Activated naive CD4-positive, alpha-beta T cell treated with anti-CD3 and anti-CD28 coated beads for 36 hours (primary cell): ENCODE data around the gene CCDC102A. TPM values are rescaled to one million over a fixed set of nuclear protein-coding genes. Genes with fewer than 3 reads are reported as not detected.
"Not testable (repeated sequence)": the region's sequence is repeated elsewhere in the genome, so short reads cannot be mapped to it uniquely, and the experiment has no call there.

ENCODE experiments used
- CTCF ChIA-PET: fragments of 350-600 bp; sonication (Branson Sonifier 250); formaldehyde crosslinking; loops from one replicate; lab custom pipeline; 2021; ENCODE audit warnings: antibody characterized with exemption; lab: Charles Lee
- DNase-seq: peaks from one replicate; pipeline ENCODE4 v3.0.0-alpha.2; 2020
- H3K27ac Mint-ChIP-seq: one replicate; pipeline ENCODE4 v1.8.0; 2021; ENCODE audit warnings: mild to moderate bottlenecking, mixed read lengths
- H3K27me3 Mint-ChIP-seq: one replicate; pipeline ENCODE4 v1.8.0; 2021; ENCODE audit warnings: low read depth, mixed read lengths
- H3K36me3 Mint-ChIP-seq: one replicate; pipeline ENCODE4 v1.8.0; 2021; ENCODE audit warnings: low read depth, mixed read lengths
- H3K4me1 Mint-ChIP-seq: one replicate; pipeline ENCODE4 v1.8.0; 2021; ENCODE audit warnings: low read depth, mixed read lengths
- H3K4me3 Mint-ChIP-seq: one replicate; pipeline ENCODE4 v1.8.0; 2021; ENCODE audit warnings: mild to moderate bottlenecking, moderate library complexity, mixed read lengths
- H3K9me3 Mint-ChIP-seq: one replicate; pipeline ENCODE4 v1.8.0; 2021; ENCODE audit warnings: mixed read lengths
- intact Hi-C: fragments of 100-400 bp; cut with micrococcal nuclease; formaldehyde crosslinking; loops from one replicate; pipeline ENCODE4 v1.15.1; 2023
- total RNA-seq, 2 experiments: library from RNA; stranded (reverse); gene quantifications; one replicate each; pipeline ENCODE4 v1.2.3, GENCODE V29; 2021

CCDC102A gene
- total RNA-seq, 2 experiments from 2014 or later = 7.1 to 7.7 TPM

- Mint-ChIP-seq H3K36me3 (no peaks in the 10 kb centered on the region), H3K27ac (no peak overlapping the region), H3K27me3 (no peaks in the 10 kb centered on the region), H3K4me3 (no peak overlapping the region), H3K9me3 (no peaks in the 10 kb centered on the region), H3K4me1 (peaks cover 9% of the 10 kb centered on the region)
- intact Hi-C loops = no loop called here
- DNase-seq = no peak
- CTCF ChIA-PET = interaction anchor here (1.3 to 12.7 kb wide), 3 partner anchors 10 to 75 kb away, joined by 3 to 162 read pairs (median 4); no protein-coding TSS in a partner anchor
Measured at GRCh38 chr16:57572978-57573728, 36.8 kb upstream of the CCDC102A start.

- Mint-ChIP-seq H3K4me3 (no peak overlapping the region), H3K9me3 (no peaks in the 10 kb centered on the region), H3K27me3 (no peaks in the 10 kb centered on the region), H3K4me1 (peaks cover 7% of the 10 kb centered on the region), H3K27ac (no peak overlapping the region), H3K36me3 (no peaks in the 10 kb centered on the region)
- CTCF ChIA-PET = interaction anchor here (0.5 to 12.7 kb wide), 3 partner anchors 31 to 77 kb away, joined by 3 to 162 read pairs (median 4); no protein-coding TSS in a partner anchor
- DNase-seq = no peak
- intact Hi-C loops = no loop called here
Measured at GRCh38 chr16:57571098-57571497, 34.7 kb upstream of the CCDC102A start.

GRCh38 chr16:57570301-57571070 is 34.1 kb upstream of the CCDC102A start:
- H3K9me3 Mint-ChIP-seq = no peaks in the 10 kb centered on the region

GRCh38 chr16:57569306-57569946 is 33.1 kb upstream of the CCDC102A start:
- Mint-ChIP-seq H3K4me1 (peaks cover 7% of the 10 kb centered on the region), H3K27me3 (no peaks in the 10 kb centered on the region), H3K27ac (no peak overlapping the region), H3K36me3 (no peaks in the 10 kb centered on the region), H3K4me3 (no peak overlapping the region), H3K9me3 (no peaks in the 10 kb centered on the region)
- intact Hi-C loops = no loop called here
- DNase-seq = no peak
- CTCF ChIA-PET = no interaction called here

More at GRCh38 chr16:57570301-57571070, 34.1 kb upstream of the CCDC102A start:
- Mint-ChIP-seq H3K27me3 (no peaks in the 10 kb centered on the region), H3K4me1 (peaks cover 7% of the 10 kb centered on the region), H3K4me3 (no peak overlapping the region), H3K27ac (no peak overlapping the region), H3K36me3 (no peaks in the 10 kb centered on the region)
- CTCF ChIA-PET = interaction anchor here (0.5 to 12.7 kb wide), 3 partner anchors 31 to 77 kb away, joined by 3 to 162 read pairs (median 4); no protein-coding TSS in a partner anchor
- intact Hi-C loops = no loop called here
- no peak for DNase-seq

- CTCF ChIA-PET, intact Hi-C loops, DNase-seq, H3K4me3 Mint-ChIP-seq, H3K27me3 Mint-ChIP-seq, H3K27ac Mint-ChIP-seq, H3K4me1 Mint-ChIP-seq, H3K36me3 Mint-ChIP-seq, H3K9me3 Mint-ChIP-seq: not testable (repeated sequence)
Measured at GRCh38 chr16:57568772-57569171, 32.4 kb upstream of the CCDC102A start.

GRCh38 chr16:57568173-57568678 is 31.9 kb upstream of the CCDC102A start:
- CTCF ChIA-PET = no interaction called here
- no peaks in the 10 kb centered on the region for H3K27me3 Mint-ChIP-seq
- intact Hi-C loops = no loop called here
- peaks cover 5% of the 10 kb centered on the region for H3K4me1 Mint-ChIP-seq
- no peak overlapping the region for H3K4me3 Mint-ChIP-seq
- no peaks in the 10 kb centered on the region for H3K36me3 Mint-ChIP-seq
- H3K27ac Mint-ChIP-seq = no peak overlapping the region
- H3K9me3 Mint-ChIP-seq = no peaks in the 10 kb centered on the region
- no peak for DNase-seq

- intact Hi-C loops = no loop called here
- no peaks in the 10 kb centered on the region for H3K27me3 Mint-ChIP-seq
- H3K27ac Mint-ChIP-seq = no peak overlapping the region
- H3K4me1 Mint-ChIP-seq = no peaks in the 10 kb centered on the region
- no peak overlapping the region for H3K4me3 Mint-ChIP-seq
- H3K9me3 Mint-ChIP-seq = no peaks in the 10 kb centered on the region
- CTCF ChIA-PET = no interaction called here
- no peaks in the 10 kb centered on the region for H3K36me3 Mint-ChIP-seq
- no peak for DNase-seq
Measured at GRCh38 chr16:57567691-57568090, 31.3 kb upstream of the CCDC102A start.

GRCh38 chr16:57566436-57566835 is 30.1 kb upstream of the CCDC102A start:
- H3K4me1 Mint-ChIP-seq = no peaks in the 10 kb centered on the region
- H3K27ac Mint-ChIP-seq = no peak overlapping the region
- intact Hi-C loops = no loop called here
- no peaks in the 10 kb centered on the region for H3K27me3 Mint-ChIP-seq
- H3K4me3 Mint-ChIP-seq = no peak overlapping the region
- CTCF ChIA-PET = no interaction called here
- no peaks in the 10 kb centered on the region for H3K36me3 Mint-ChIP-seq
- H3K9me3 Mint-ChIP-seq = no peaks in the 10 kb centered on the region
- no peak for DNase-seq

- CTCF ChIA-PET = interaction anchor here (0.6 to 1.5 kb wide), 3 partner anchors 9 to 84 kb away, joined by 3 to 4 read pairs (median 3); no protein-coding TSS in a partner anchor
- H3K4me3 Mint-ChIP-seq = no peak overlapping the region
- no peak for DNase-seq
- no peaks in the 10 kb centered on the region for H3K4me1 Mint-ChIP-seq
- H3K27me3 Mint-ChIP-seq = no peaks in the 10 kb centered on the region
- H3K36me3 Mint-ChIP-seq = no peaks in the 10 kb centered on the region
- peaks cover 5% of the 10 kb centered on the region for H3K9me3 Mint-ChIP-seq
- no peak overlapping the region for H3K27ac Mint-ChIP-seq
- intact Hi-C loops = no loop called here
Measured at GRCh38 chr16:57565461-57565860, 29.1 kb upstream of the CCDC102A start.

- CTCF ChIA-PET = interaction anchor here (0.6 to 1.5 kb wide), 4 partner anchors 10 to 582 kb away, joined by 3 to 7 read pairs (median 4); no protein-coding TSS in a partner anchor
- Mint-ChIP-seq H3K4me1 (no peaks in the 10 kb centered on the region), H3K36me3 (no peaks in the 10 kb centered on the region), H3K27me3 (no peaks in the 10 kb centered on the region), H3K4me3 (no peak overlapping the region), H3K27ac (peak overlapping the region; percentile 59), H3K9me3 (peaks cover 11% of the 10 kb centered on the region)
- intact Hi-C loops = no loop called here
- no peak for DNase-seq
Measured at GRCh38 chr16:57564571-57565270, 28.4 kb upstream of the CCDC102A start.

GRCh38 chr16:57563761-57564160 is 27.4 kb upstream of the CCDC102A start:
- Mint-ChIP-seq H3K27ac (no peak overlapping the region), H3K4me3 (no peak overlapping the region), H3K4me1 (no peaks in the 10 kb centered on the region), H3K36me3 (no peaks in the 10 kb centered on the region), H3K27me3 (no peaks in the 10 kb centered on the region), H3K9me3 (peaks cover 11% of the 10 kb centered on the region)
- DNase-seq = no peak
- intact Hi-C loops = no loop called here
- CTCF ChIA-PET = no interaction called here

GRCh38 chr16:57563487-57563750 is 27.0 kb upstream of the CCDC102A start:
- H3K27me3 Mint-ChIP-seq = no peaks in the 10 kb centered on the region
- DNase-seq = no peak
- peaks cover 11% of the 10 kb centered on the region for H3K9me3 Mint-ChIP-seq
- H3K4me1 Mint-ChIP-seq = no peaks in the 10 kb centered on the region
- H3K4me3 Mint-ChIP-seq = no peak overlapping the region
- intact Hi-C loops = no loop called here
- CTCF ChIA-PET = no interaction called here
- H3K27ac Mint-ChIP-seq = no peak overlapping the region
- no peaks in the 10 kb centered on the region for H3K36me3 Mint-ChIP-seq
